ENCODE results near the gene HS3ST2. TPM values are rescaled to one million over a fixed set of nuclear protein-coding genes. Genes with fewer than 3 reads are reported as not detected.
"Not testable (repeated sequence)": the region's sequence is repeated elsewhere in the genome, so short reads cannot be mapped to it uniquely, and the experiment has no call there.

HS3ST2 gene
- polyA plus RNA-seq, 6 donors from 2014 or later: not detected

- peak overlapping the region in 5 of 8 donors; percentile 57 to 75 (median 70) for H3K4me3 Mint-ChIP-seq
- H3K27me3 Mint-ChIP-seq: peaks cover 0 to 19% (median 11%) of the 10 kb centered on the region in 3 donors
- H3K27ac Mint-ChIP-seq: peak overlapping the region in 1 of 6 donors; percentile 42
- no peaks in the 10 kb centered on the region for H3K36me3 Mint-ChIP-seq
- no peaks in the 10 kb centered on the region for H3K9me3 Mint-ChIP-seq
- no peak for DNase-seq
- no peak for ATAC-seq (ENCODE audit: low read depth in 2 of 2)
- H3K4me1 Mint-ChIP-seq: peaks cover 38 to 48% (median 44%) of the 10 kb centered on the region in 3 donors
Measured at GRCh38 chr16:22932032-22932771, 118.2 kb downstream of the HS3ST2 start.

GRCh38 chr16:22933173-22933572 lies 119.2 kb downstream of the HS3ST2 start:
- H3K4me3 Mint-ChIP-seq: peak overlapping the region; percentile 3 to 75 (median 68)
- peaks cover 0 to 10% (median 3%) of the 10 kb centered on the region in 3 donors for H3K27me3 Mint-ChIP-seq
- DNase-seq (no peak), ATAC-seq (ENCODE audit: low read depth in 2 of 2) (no peak)
- H3K4me1 Mint-ChIP-seq: peaks cover 38 to 48% (median 44%) of the 10 kb centered on the region in 3 donors
- no peaks in the 10 kb centered on the region for H3K36me3 Mint-ChIP-seq
- peak overlapping the region in 4 of 6 donors; percentile 12 to 76 (median 56) for H3K27ac Mint-ChIP-seq
- no peaks in the 10 kb centered on the region for H3K9me3 Mint-ChIP-seq

DNA sequence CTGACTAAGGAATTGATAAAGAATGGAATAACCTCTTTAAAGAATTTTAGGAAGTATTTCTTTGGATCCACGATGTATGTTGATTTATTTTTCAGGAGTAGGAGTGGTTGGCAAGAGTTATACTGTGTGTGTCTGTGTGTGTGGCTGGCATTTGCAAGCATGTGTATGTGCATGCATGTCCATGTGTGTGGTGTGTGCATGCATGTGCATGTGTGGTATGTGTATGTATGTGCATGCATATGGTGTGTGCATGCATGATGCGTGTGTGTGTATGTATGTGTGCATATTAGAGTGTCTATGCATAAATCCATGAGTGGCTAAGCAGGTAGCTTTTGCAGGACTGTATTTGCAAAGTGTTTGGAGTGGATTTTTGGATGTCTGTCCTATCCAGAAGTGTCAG lies 120.8 kb downstream of the HS3ST2 start:
- H3K27me3 Mint-ChIP-seq: peaks cover 4 to 12% (median 7%) of the 10 kb centered on the region in 3 donors
- ATAC-seq (ENCODE audit: low read depth in 2 of 2) (no peak), DNase-seq (no peak)
- H3K9me3 Mint-ChIP-seq: no peaks in the 10 kb centered on the region
- H3K27ac Mint-ChIP-seq: no peak overlapping the region
- peak overlapping the region in 2 of 8 donors; percentile 4 to 44 for H3K4me3 Mint-ChIP-seq
- H3K4me1 Mint-ChIP-seq: peaks cover 43 to 48% (median 44%) of the 10 kb centered on the region in 3 donors
- no peaks in the 10 kb centered on the region for H3K36me3 Mint-ChIP-seq

DNA sequence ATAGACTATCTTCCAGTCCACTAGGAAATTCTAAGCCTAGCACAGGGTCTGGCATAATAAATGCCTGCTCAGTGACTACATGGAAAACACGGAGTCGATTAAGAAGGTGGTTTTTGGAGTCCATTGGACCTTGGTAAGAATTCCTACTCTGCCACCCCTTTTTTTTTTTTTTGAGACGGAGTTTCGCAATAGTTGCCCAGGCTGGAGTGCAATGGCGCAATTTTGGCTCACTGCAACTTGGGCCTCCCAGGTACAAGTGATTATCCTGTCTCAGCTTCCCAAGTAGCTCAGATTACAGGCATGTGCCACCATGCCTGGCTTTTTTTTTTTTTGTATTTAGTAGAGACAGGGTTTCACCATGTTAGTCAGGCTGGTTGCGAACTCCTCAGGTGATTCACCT lies 123.2 kb downstream of the HS3ST2 start:
- ATAC-seq (ENCODE audit: low read depth in 2 of 2) (no peak), DNase-seq (no peak)
- no peak overlapping the region for H3K27ac Mint-ChIP-seq
- peaks cover 11 to 23% (median 22%) of the 10 kb centered on the region in 3 donors for H3K27me3 Mint-ChIP-seq
- H3K36me3 Mint-ChIP-seq: no peaks in the 10 kb centered on the region
- H3K4me3 Mint-ChIP-seq: no peak overlapping the region
- no peaks in the 10 kb centered on the region for H3K9me3 Mint-ChIP-seq
- peaks cover 37 to 41% (median 40%) of the 10 kb centered on the region in 3 donors for H3K4me1 Mint-ChIP-seq

DNA sequence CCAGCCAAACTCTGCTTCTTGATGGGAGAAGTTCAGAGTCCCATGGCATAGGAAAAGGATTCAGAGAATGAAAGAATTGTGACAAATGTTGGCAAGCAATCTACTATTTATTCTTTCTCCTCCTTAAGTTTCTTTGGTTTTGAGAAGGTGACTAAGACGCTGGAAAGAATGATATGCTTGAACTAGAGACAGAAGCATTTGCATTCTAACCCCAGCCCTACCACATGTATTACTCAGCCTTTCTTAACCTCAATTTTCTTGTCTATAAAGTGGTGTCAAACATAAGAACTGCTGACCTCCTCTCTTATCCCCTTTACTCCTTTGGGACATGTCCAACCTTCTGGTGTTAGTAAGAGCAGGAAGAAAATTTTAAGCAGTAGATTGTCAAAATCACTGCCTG lies 124.7 kb downstream of the HS3ST2 start:
- H3K27me3 Mint-ChIP-seq: peaks cover 14 to 36% (median 33%) of the 10 kb centered on the region in 3 donors
- no peak for ATAC-seq (ENCODE audit: low read depth in 2 of 2)
- H3K4me3 Mint-ChIP-seq: peak overlapping the region in 1 of 8 donors; percentile 53
- H3K27ac Mint-ChIP-seq: no peak overlapping the region
- no peaks in the 10 kb centered on the region for H3K36me3 Mint-ChIP-seq
- peaks cover 0 to under 1% (median 0%) of the 10 kb centered on the region in 7 donors for H3K9me3 Mint-ChIP-seq
- peaks cover 22 to 26% (median 25%) of the 10 kb centered on the region in 3 donors for H3K4me1 Mint-ChIP-seq
- no peak for DNase-seq

DNA sequence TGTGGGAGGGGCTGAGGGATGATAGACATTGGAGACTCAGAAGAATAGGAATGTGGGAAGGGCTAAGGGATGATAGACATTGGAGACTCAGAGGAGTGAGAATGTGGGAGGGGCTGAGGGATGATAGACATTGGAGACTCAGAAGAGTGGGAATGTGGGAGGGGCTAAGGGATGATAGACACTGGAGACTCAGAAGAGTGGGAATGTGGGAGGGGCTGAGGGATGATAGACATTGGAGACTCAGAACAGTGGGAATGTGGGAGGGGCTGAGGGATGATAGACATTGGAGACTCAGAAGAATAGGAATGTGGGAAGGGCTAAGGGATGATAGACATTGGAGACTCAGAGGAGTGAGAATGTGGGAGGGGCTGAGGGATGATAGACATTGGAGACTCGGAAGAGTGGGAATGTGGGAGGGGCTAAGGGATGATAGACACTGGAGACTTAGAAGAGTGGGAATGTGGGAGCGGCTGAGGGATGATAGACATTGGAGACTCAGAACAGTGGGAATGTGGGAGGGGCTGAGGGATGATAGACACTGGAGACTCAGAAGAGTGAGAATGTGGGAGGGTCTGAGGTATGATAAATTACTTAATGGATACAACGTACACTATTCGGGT lies 125.9 kb downstream of the HS3ST2 start:
- not testable (repeated sequence) for H3K36me3 Mint-ChIP-seq; H3K9me3 Mint-ChIP-seq; H3K4me3 Mint-ChIP-seq; ATAC-seq (ENCODE audit: low read depth in 2 of 2); DNase-seq
- peak overlapping the region in 1 of 6 donors; percentile 41 for H3K27ac Mint-ChIP-seq
- peaks cover 20 to 45% (median 40%) of the 10 kb centered on the region in 3 donors for H3K27me3 Mint-ChIP-seq
- peaks cover 14 to 25% (median 14%) of the 10 kb centered on the region in 3 donors for H3K4me1 Mint-ChIP-seq

GRCh38 chr16:22941970-22942501 lies 128.1 kb downstream of the HS3ST2 start:
- peaks cover 0 to 15% (median 2%) of the 10 kb centered on the region in 3 donors for H3K4me1 Mint-ChIP-seq
- ATAC-seq (ENCODE audit: low read depth in 2 of 2) (no peak), DNase-seq (no peak)
- no peaks in the 10 kb centered on the region for H3K36me3 Mint-ChIP-seq
- H3K4me3 Mint-ChIP-seq: no peak overlapping the region
- peaks cover 31 to 53% (median 48%) of the 10 kb centered on the region in 3 donors for H3K27me3 Mint-ChIP-seq
- H3K9me3 Mint-ChIP-seq: peaks cover 0 to 1% (median 0%) of the 10 kb centered on the region in 7 donors
- H3K27ac Mint-ChIP-seq: no peak overlapping the region

DNA sequence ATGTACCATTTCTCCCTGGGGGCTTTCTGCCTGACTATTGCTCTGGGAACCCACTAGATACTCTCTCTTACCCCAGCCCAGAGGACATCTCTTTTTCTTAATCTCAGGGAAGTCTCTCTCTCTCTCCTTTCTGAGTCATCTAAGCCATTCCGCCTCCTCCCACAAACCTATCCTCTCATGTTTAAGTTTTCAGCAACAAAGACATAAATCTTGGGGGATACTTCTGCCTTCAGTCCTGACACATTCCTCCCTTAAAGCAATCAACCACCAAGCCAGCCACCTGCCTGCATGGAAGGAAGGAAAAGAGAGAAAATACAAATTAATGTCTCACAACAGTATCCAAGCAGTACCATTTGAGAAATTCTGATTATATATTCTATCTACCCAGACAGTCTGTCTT lies 128.8 kb downstream of the HS3ST2 start:
- ATAC-seq (ENCODE audit: low read depth in 2 of 2) (no peak), DNase-seq (no peak)
- Mint-ChIP-seq H3K4me3 (no peak overlapping the region), H3K4me1 (peaks cover 0 to 15% (median 6%) of the 10 kb centered on the region in 3 donors), H3K27ac (no peak overlapping the region), H3K36me3 (no peaks in the 10 kb centered on the region), H3K9me3 (peaks cover 0 to 1% (median 0%) of the 10 kb centered on the region in 7 donors), H3K27me3 (peaks cover 36 to 53% (median 50%) of the 10 kb centered on the region in 3 donors)

GRCh38 chr16:22945361-22945760 lies 131.4 kb downstream of the HS3ST2 start:
- Mint-ChIP-seq H3K4me3 (no peak overlapping the region), H3K27me3 (peaks cover 43 to 63% (median 58%) of the 10 kb centered on the region in 3 donors), H3K4me1 (peaks cover 9 to 21% (median 17%) of the 10 kb centered on the region in 3 donors), H3K27ac (no peak overlapping the region), H3K36me3 (no peaks in the 10 kb centered on the region), H3K9me3 (peaks cover 0 to 1% (median 0%) of the 10 kb centered on the region in 7 donors)
- ATAC-seq (ENCODE audit: low read depth in 2 of 2) (no peak), DNase-seq (no peak)

DNA sequence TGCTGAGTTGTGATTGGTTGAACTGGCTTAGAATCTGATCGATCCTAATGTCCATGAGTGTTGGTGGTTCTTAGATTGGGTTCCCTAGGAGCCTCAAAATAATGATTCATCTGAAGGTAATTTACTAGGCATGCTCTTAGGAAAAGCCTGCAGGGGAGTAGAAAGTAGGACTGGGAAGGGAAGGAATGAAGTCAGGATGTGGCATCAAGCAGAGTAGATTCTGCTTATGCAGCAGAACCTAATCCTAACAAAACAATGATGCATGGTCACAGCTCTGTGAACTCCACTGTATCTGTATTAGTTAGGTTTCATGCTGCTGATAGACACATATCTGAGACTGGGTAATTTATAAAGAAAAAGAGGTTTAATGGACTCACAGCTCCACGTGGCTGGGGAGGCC lies 132.5 kb downstream of the HS3ST2 start:
- Mint-ChIP-seq H3K27ac (no peak overlapping the region), H3K9me3 (peaks cover 0 to 1% (median 0%) of the 10 kb centered on the region in 7 donors), H3K36me3 (no peaks in the 10 kb centered on the region), H3K27me3 (peaks cover 48 to 60% (median 52%) of the 10 kb centered on the region in 3 donors), H3K4me1 (peaks cover 9 to 21% (median 17%) of the 10 kb centered on the region in 3 donors), H3K4me3 (no peak overlapping the region)
- no peak for ATAC-seq (ENCODE audit: low read depth in 2 of 2)
- no peak for DNase-seq

DNA sequence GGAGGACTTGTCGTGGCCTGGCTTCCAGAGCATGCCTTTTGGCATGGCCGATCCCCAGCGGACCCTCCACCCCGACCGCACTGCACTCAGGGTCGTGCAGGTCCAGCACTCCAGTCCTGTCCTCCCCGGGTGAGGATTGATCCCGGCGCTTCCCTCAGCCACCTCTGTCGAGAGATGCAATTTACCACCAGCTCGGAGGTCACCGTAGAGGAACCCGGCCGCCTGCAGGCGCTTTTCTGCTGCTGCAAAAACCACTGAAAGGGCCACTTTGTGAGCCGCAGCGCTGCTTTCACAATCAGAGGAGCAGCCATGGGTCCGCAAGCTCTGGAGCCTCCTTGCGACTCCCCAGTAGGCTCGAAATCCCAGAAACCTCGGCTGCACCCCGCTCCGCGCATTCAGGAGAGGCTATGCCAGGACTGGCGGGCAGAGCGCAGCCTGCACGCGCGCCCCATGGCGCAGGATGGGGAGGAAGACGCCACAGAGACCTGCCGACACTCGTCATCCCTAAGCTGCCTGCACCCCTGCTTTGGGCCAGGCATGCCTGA lies 134.2 kb downstream of the HS3ST2 start:
- Mint-ChIP-seq H3K36me3 (no peaks in the 10 kb centered on the region), H3K4me3 (peak overlapping the region in 7 of 8 donors; percentile 29 to 81 (median 61)), H3K27ac (no peak overlapping the region), H3K9me3 (peaks cover 0 to 1% (median 0%) of the 10 kb centered on the region in 7 donors), H3K27me3 (peaks cover 50 to 58% (median 51%) of the 10 kb centered on the region in 3 donors), H3K4me1 (peaks cover 9 to 21% (median 17%) of the 10 kb centered on the region in 3 donors)
- peak; percentile 49 to 53 for ATAC-seq (ENCODE audit: low read depth in 2 of 2)
- no peak for DNase-seq

- H3K36me3 Mint-ChIP-seq: no peaks in the 10 kb centered on the region
- no peaks in the 10 kb centered on the region for H3K9me3 Mint-ChIP-seq
- ATAC-seq (ENCODE audit: low read depth in 2 of 2): peak; percentile 87 to 94
- peak overlapping the region in 3 of 6 donors; percentile 15 to 60 (median 35) for H3K27ac Mint-ChIP-seq
- peak; percentile 32 for DNase-seq
- peak overlapping the region in 7 of 8 donors; percentile 38 to 81 (median 61) for H3K4me3 Mint-ChIP-seq
- peaks cover 43 to 60% (median 49%) of the 10 kb centered on the region in 3 donors for H3K27me3 Mint-ChIP-seq
- peaks cover 9 to 20% (median 17%) of the 10 kb centered on the region in 3 donors for H3K4me1 Mint-ChIP-seq
Measured at GRCh38 chr16:22948603-22949368, 134.8 kb downstream of the HS3ST2 start.
